ENCODE data around the gene PCDHA7. TPM values are rescaled to one million over a fixed set of nuclear protein-coding genes. Genes with fewer than 3 reads are reported as not detected.
"Not testable (repeated sequence)": the region's sequence is repeated elsewhere in the genome, so short reads cannot be mapped to it uniquely, and the experiment has no call there.

PCDHA7 gene, protein sequence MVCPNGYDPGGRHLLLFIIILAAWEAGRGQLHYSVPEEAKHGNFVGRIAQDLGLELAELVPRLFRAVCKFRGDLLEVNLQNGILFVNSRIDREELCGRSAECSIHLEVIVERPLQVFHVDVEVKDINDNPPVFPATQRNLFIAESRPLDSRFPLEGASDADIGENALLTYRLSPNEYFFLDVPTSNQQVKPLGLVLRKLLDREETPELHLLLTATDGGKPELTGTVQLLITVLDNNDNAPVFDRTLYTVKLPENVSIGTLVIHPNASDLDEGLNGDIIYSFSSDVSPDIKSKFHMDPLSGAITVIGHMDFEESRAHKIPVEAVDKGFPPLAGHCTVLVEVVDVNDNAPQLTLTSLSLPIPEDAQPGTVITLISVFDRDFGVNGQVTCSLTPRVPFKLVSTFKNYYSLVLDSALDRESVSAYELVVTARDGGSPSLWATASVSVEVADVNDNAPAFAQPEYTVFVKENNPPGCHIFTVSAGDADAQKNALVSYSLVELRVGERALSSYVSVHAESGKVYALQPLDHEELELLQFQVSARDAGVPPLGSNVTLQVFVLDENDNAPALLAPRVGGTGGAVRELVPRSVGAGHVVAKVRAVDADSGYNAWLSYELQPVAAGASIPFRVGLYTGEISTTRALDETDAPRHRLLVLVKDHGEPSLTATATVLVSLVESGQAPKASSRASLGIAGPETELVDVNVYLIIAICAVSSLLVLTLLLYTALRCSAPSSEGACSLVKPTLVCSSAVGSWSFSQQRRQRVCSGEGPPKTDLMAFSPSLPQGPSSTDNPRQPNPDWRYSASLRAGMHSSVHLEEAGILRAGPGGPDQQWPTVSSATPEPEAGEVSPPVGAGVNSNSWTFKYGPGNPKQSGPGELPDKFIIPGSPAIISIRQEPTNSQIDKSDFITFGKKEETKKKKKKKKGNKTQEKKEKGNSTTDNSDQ
- under 1 TPM in 2 of 4 donors, not detected in 2; 0.06 to 0.07 TPM for polyA plus RNA-seq
- long read RNA-seq, donor 1, partial matches to known transcripts, result 0 of 1 reads
- long read RNA-seq, donor 1, other reads (novel, unspliced or antisense), result 0 of 1 reads
- long read RNA-seq, donor 2, result 0 reads
- long read RNA-seq, donor 3, result 0 reads
- long read RNA-seq, donor 4, result 0 reads
- long read RNA-seq, donor 5, result 0 reads
- long read RNA-seq, donor 6, result 0 reads
- long read RNA-seq, donor 7, result 0 reads
- long read RNA-seq, donor 8, result 0 reads
- long read RNA-seq, donor 9, result 0 reads
- long read RNA-seq, donor 10, partial matches to known transcripts, result 0 of 2 reads
- long read RNA-seq, donor 10, other reads (novel, unspliced or antisense), result 0 of 2 reads

DNA sequence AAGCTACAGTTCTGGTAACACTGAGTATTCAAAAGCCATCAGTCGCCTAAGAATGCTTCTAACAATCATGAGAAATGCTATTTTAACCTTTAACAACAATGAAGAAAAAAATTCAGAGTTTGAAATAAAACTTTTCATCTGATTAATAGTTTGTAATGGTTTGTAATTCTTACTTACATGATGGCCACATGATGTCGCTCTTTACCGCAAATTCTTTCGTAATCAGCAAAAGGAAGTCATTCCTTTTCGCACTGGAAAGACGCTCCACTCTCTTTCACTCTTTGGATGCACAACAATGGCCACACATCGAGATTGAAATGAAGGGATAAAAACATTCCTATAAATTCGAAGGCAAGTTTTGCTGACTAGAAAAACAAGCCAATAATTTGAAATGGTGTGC, at the start of gene PCDHA7:
TSS of gene PCDHA7 (plus strand) at position 277 of the 400 bp plus-strand sequence. CDS start at position 392, 115 bp downstream.
- H3K9me3 ChIP-seq (ENCODE audit: control insufficient read depth in 2 of 2, insufficient read depth in 1 of 2, low read depth in 1 of 2, low read length in 1 of 2), result peaks cover 5 to 47% of the 10 kb centered on the region in 2 donors
- H3K27me3 ChIP-seq (ENCODE audit: control insufficient read depth in 3 of 3, insufficient read depth in 3 of 3, low read length in 3 of 3), result no peaks in the 10 kb centered on the region

DNA sequence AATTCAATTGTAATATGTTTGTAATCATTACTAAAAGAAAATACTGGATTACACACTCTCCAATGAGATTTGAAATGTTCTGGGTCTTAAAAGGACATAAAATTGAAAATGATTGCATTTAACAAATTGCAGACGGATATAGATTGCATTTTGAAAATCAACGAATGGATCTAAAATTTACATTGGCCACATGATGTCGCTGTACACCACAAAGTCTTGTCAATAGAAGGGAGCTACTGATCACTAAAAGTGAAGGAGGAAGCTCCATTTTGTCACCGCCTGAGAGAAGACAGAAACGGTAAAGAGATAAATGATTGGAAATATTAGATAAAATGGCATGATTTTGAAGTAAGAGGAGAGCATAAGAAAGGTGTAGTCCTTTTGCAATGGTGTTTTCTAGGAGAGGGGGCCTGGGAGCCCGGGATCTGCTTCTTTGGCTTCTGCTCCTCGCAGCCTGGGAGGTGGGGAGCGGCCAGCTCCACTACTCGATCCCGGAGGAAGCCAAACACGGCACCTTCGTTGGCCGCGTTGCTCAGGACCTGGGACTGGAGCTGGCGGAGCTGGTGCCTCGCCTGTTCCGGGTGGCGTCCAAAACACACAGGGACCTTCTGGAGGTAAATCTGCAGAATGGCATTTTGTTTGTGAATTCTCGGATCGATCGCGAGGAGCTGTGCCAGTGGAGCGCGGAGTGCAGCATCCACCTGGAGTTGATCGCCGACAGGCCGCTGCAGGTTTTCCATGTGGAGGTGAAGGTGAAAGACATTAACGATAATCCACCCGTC, 48.0 kb upstream of the PCDHA7 start, which contains the start of gene PCDHA1:
TSS of gene PCDHA1 (plus strand) at position 236 of the 782 bp plus-strand sequence.
- no peak within 1 kb of the TSS for H3K27ac ChIP-seq (ENCODE audit: low read depth in 1 of 3, low read length in 2 of 3)
- H3K36me3 ChIP-seq (ENCODE audit: control insufficient read depth in 3 of 3, insufficient read depth in 2 of 3, low read depth in 1 of 3, low read length in 3 of 3), result no peaks in the 10 kb centered on the region
- no peaks in the 10 kb centered on the region for H3K4me1 ChIP-seq (ENCODE audit: control insufficient read depth in 3 of 3, insufficient read depth in 2 of 3, low read depth in 1 of 3, low read length in 2 of 3)
- peaks cover 5 to 56% of the 10 kb centered on the region in 2 donors for H3K9me3 ChIP-seq (ENCODE audit: control insufficient read depth in 2 of 2, insufficient read depth in 1 of 2, low read depth in 1 of 2, low read length in 1 of 2)
- WGBS, 3 donors, result 27 to 37% (median 33%) methylated on average over 29 of the region's 29 CpGs
- H3K27me3 ChIP-seq (ENCODE audit: control insufficient read depth in 3 of 3, insufficient read depth in 3 of 3, low read length in 3 of 3), result peaks cover 0 to 7% (median 0%) of the 10 kb centered on the region in 3 donors
- FAIRE-seq (no peak), DNase-seq (no peak)
- H3K4me3 ChIP-seq (ENCODE audit: low read depth in 1 of 3, low read length in 3 of 3), result no peak within 1 kb of the TSS

More for the DNA sequence above, at the start of gene PCDHA7:
- DNase-seq (no peak), FAIRE-seq (no peak)
- Histone ChIP-seq H3K27ac (ENCODE audit: low read depth in 1 of 3, low read length in 2 of 3) (no peak within 1 kb of the TSS), H3K36me3 (ENCODE audit: control insufficient read depth in 3 of 3, insufficient read depth in 2 of 3, low read depth in 1 of 3, low read length in 3 of 3) (no peaks in the 10 kb centered on the region), H3K4me1 (ENCODE audit: control insufficient read depth in 3 of 3, insufficient read depth in 2 of 3, low read depth in 1 of 3, low read length in 2 of 3) (no peaks in the 10 kb centered on the region), H3K4me3 (ENCODE audit: low read depth in 1 of 3, low read length in 3 of 3) (no peak within 1 kb of the TSS)
- 14 to 20% (median 18%) methylated on average over 8 of the region's 8 CpGs for WGBS, 3 donors

DNA sequence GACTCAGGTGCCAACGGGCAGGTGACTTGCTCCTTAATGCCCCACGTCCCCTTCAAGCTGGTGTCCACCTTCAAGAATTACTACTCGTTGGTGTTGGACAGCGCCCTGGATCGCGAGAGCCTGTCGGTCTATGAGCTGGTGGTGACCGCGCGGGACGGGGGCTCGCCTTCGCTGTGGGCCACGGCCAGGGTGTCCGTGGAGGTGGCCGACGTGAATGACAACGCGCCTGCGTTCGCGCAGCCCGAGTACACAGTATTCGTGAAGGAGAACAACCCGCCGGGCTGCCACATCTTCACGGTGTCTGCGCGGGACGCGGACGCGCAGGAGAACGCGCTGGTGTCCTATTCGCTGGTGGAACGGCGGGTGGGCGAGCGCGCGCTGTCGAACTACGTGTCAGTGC, 46.6 kb upstream of the PCDHA7 start:
- not testable (repeated sequence) for H3K27me3 ChIP-seq (ENCODE audit: control insufficient read depth in 3 of 3, insufficient read depth in 3 of 3, low read length in 3 of 3); H3K4me1 ChIP-seq (ENCODE audit: control insufficient read depth in 3 of 3, insufficient read depth in 2 of 3, low read depth in 1 of 3, low read length in 2 of 3); DNase-seq; H3K4me3 ChIP-seq (ENCODE audit: low read depth in 1 of 3, low read length in 3 of 3); H3K36me3 ChIP-seq (ENCODE audit: control insufficient read depth in 3 of 3, insufficient read depth in 2 of 3, low read depth in 1 of 3, low read length in 3 of 3); H3K27ac ChIP-seq (ENCODE audit: low read depth in 1 of 3, low read length in 2 of 3); FAIRE-seq
- WGBS, 3 donors, result 54 to 76% (median 68%) methylated on average over 44 of the region's 44 CpGs
- peaks cover 5 to 54% of the 10 kb centered on the region in 2 donors for H3K9me3 ChIP-seq (ENCODE audit: control insufficient read depth in 2 of 2, insufficient read depth in 1 of 2, low read depth in 1 of 2, low read length in 1 of 2)

DNA sequence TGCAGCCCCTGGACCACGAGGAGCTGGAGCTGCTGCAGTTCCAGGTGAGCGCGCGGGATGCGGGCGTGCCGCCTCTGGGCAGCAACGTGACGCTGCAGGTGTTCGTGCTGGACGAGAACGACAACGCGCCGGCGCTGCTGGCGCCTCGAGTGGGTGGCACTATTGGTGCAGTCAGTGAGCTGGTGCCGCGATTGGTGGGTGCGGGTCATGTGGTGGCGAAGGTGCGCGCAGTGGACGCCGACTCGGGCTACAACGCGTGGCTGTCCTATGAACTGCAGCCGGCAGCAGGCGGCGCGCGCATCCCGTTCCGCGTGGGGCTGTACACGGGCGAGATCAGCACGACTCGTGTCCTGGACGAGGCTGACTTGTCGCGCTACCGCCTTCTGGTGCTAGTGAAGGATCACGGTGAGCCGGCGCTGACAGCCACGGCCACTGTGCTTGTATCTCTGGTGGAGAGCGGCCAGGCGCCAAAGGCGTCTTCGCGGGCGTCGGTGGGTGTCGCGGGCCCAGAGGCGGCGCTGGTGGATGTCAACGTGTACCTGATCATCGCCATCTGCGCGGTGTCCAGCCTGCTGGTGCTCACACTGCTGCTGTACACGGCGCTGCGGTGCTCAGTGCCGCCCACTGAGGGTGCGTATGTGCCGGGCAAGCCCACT, 46.1 kb upstream of the PCDHA7 start:
- H3K9me3 ChIP-seq (ENCODE audit: control insufficient read depth in 2 of 2, insufficient read depth in 1 of 2, low read depth in 1 of 2, low read length in 1 of 2), result peaks cover 5 to 48% of the 10 kb centered on the region in 2 donors
- FAIRE-seq; H3K4me3 ChIP-seq (ENCODE audit: low read depth in 1 of 3, low read length in 3 of 3); H3K27ac ChIP-seq (ENCODE audit: low read depth in 1 of 3, low read length in 2 of 3); H3K36me3 ChIP-seq (ENCODE audit: control insufficient read depth in 3 of 3, insufficient read depth in 2 of 3, low read depth in 1 of 3, low read length in 3 of 3); H3K27me3 ChIP-seq (ENCODE audit: control insufficient read depth in 3 of 3, insufficient read depth in 3 of 3, low read length in 3 of 3); H3K4me1 ChIP-seq (ENCODE audit: control insufficient read depth in 3 of 3, insufficient read depth in 2 of 3, low read depth in 1 of 3, low read length in 2 of 3); DNase-seq: not testable (repeated sequence)
- WGBS, 3 donors, result 51 to 72% (median 67%) methylated on average over 64 to 70 of the region's 70 CpGs

DNA sequence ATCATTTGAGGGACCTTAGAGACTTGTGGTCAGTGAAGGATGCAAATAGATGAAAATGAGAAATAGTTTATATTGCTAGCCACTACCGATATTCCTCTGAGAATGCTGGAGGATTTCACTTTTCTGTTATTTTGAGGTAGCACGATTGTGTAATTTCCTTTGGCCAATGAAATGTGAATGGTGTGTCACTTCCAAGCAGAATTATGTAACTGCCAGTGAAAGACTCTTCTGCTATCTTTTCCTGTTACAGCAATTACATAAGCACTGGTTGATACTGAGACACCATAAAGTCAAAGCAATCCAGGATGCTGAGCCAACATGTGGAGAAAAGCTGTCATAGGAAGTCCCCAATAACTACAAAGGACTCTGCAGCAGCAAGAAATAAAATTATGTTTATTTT, 43.0 kb upstream of the PCDHA7 start:
- peaks cover 0 to 15% (median 0%) of the 10 kb centered on the region in 3 donors for H3K27me3 ChIP-seq (ENCODE audit: control insufficient read depth in 3 of 3, insufficient read depth in 3 of 3, low read length in 3 of 3)
- 33 to 46% (median 45%) methylated on average over 2 of the region's 2 CpGs for WGBS, 3 donors
- no peak for FAIRE-seq
- no peaks in the 10 kb centered on the region for H3K4me1 ChIP-seq (ENCODE audit: control insufficient read depth in 3 of 3, insufficient read depth in 2 of 3, low read depth in 1 of 3, low read length in 2 of 3)
- no peak overlapping the region for H3K4me3 ChIP-seq (ENCODE audit: low read depth in 1 of 3, low read length in 3 of 3)
- H3K9me3 ChIP-seq (ENCODE audit: control insufficient read depth in 2 of 2, insufficient read depth in 1 of 2, low read depth in 1 of 2, low read length in 1 of 2), result peaks cover 6 to 46% of the 10 kb centered on the region in 2 donors
- no peak overlapping the region for H3K27ac ChIP-seq (ENCODE audit: low read depth in 1 of 3, low read length in 2 of 3)
- H3K36me3 ChIP-seq (ENCODE audit: control insufficient read depth in 3 of 3, insufficient read depth in 2 of 3, low read depth in 1 of 3, low read length in 3 of 3), result no peaks in the 10 kb centered on the region
- no peak for DNase-seq

DNA sequence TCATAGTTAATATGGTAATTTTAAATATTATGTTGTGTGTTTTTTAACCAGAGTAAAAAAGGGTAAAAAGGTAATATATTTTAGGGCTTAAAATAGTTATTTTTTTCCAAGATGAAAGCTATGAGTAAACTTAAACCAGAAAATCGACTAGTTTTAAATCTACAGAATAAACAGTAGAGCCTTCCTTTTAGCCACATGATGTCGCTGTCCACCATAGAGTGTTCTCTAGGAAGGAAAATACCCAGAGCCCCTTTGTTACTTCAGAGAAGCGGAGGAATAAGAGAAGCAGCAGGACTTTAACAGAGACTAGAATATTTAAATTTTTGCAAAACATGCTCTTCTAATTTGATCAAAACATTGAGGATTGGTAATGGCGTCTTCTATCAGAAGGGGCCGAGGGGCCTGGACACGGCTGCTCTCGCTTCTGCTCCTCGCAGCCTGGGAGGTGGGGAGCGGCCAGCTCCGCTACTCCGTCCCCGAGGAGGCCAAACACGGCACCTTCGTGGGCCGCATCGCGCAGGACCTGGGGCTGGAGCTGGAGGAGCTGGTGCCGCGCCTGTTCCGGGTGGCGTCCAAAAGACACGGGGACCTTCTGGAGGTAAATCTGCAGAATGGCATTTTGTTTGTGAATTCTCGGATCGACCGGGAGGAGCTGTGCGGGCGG, 39.3 kb upstream of the PCDHA7 start, which contains the start of gene PCDHA2:
TSS of gene PCDHA2 (plus strand) at position 258 of the 664 bp plus-strand sequence.
- WGBS, 3 donors, result 24 to 41% (median 41%) methylated on average over 27 of the region's 27 CpGs
- peaks cover 9 to 32% of the 10 kb centered on the region in 2 donors for H3K9me3 ChIP-seq (ENCODE audit: control insufficient read depth in 2 of 2, insufficient read depth in 1 of 2, low read depth in 1 of 2, low read length in 1 of 2)
- no peak within 1 kb of the TSS for H3K4me3 ChIP-seq (ENCODE audit: low read depth in 1 of 3, low read length in 3 of 3)
- peaks cover 0 to 7% (median 0%) of the 10 kb centered on the region in 3 donors for H3K27me3 ChIP-seq (ENCODE audit: control insufficient read depth in 3 of 3, insufficient read depth in 3 of 3, low read length in 3 of 3)
- DNase-seq (no peak), FAIRE-seq (no peak)
- H3K4me1 ChIP-seq (ENCODE audit: control insufficient read depth in 3 of 3, insufficient read depth in 2 of 3, low read depth in 1 of 3, low read length in 2 of 3), result no peaks in the 10 kb centered on the region
- H3K27ac ChIP-seq (ENCODE audit: low read depth in 1 of 3, low read length in 2 of 3), result no peak within 1 kb of the TSS
- H3K36me3 ChIP-seq (ENCODE audit: control insufficient read depth in 3 of 3, insufficient read depth in 2 of 3, low read depth in 1 of 3, low read length in 3 of 3), result no peaks in the 10 kb centered on the region

DNA sequence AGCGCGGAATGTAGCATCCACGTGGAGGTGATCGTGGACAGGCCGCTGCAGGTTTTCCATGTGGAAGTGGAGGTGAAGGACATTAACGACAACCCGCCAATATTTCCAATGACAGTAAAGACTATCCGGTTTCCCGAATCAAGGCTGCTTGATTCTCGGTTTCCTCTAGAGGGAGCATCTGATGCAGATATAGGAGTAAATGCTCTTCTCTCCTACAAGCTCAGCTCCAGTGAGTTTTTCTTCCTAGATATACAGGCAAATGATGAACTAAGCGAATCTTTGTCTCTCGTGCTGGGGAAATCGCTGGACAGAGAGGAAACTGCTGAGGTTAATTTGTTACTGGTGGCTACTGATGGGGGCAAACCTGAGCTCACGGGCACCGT, 38.8 kb upstream of the PCDHA7 start:
- FAIRE-seq, result no peak

More for the DNA sequence above, 38.8 kb upstream of the PCDHA7 start:
- Histone ChIP-seq H3K36me3 (ENCODE audit: control insufficient read depth in 3 of 3, insufficient read depth in 2 of 3, low read depth in 1 of 3, low read length in 3 of 3) (no peaks in the 10 kb centered on the region), H3K27me3 (ENCODE audit: control insufficient read depth in 3 of 3, insufficient read depth in 3 of 3, low read length in 3 of 3) (peaks cover 0 to 7% (median 0%) of the 10 kb centered on the region in 3 donors), H3K27ac (ENCODE audit: low read depth in 1 of 3, low read length in 2 of 3) (no peak overlapping the region), H3K9me3 (ENCODE audit: control insufficient read depth in 2 of 2, insufficient read depth in 1 of 2, low read depth in 1 of 2, low read length in 1 of 2) (peaks cover 9 to 32% of the 10 kb centered on the region in 2 donors), H3K4me1 (ENCODE audit: control insufficient read depth in 3 of 3, insufficient read depth in 2 of 3, low read depth in 1 of 3, low read length in 2 of 3) (no peaks in the 10 kb centered on the region), H3K4me3 (ENCODE audit: low read depth in 1 of 3, low read length in 3 of 3) (no peak overlapping the region)
- DNase-seq, result no peak
- 26 to 42% (median 36%) methylated on average over 15 of the region's 15 CpGs for WGBS, 3 donors
